Measurements from ENCODE around the gene OTOGL.

The OTOGL gene

GRCh38 chr12:80415466-80415865 is 316.1 kb downstream of the OTOGL start:
- no peak for DNase-seq
- no peak overlapping the region for H2AFZ ChIP-seq (ENCODE audit: low read length)
- H3K4me3 ChIP-seq (ENCODE audit: low read length) = no peak overlapping the region
- H4K20me1 ChIP-seq (ENCODE audit: insufficient read depth, low read length) = no peaks in the 10 kb centered on the region
- H3K9me3 ChIP-seq (replicated peaks; ENCODE audit: insufficient read depth, low read length) = no peaks in the 10 kb centered on the region
- no peaks in the 10 kb centered on the region for H3K79me2 ChIP-seq (ENCODE audit: low read length)
- H3K9me2 ChIP-seq (replicated peaks; ENCODE audit: insufficient read depth, low read length) = no peaks in the 10 kb centered on the region
- no peak overlapping the region for H3K9ac ChIP-seq (ENCODE audit: low read length)
- 0 out of 2 replicates have a peak, but pooled peaks cover 5% of the 10 kb centered on the region for H3K4me1 ChIP-seq (ENCODE audit: low read length)
- no peaks in the 10 kb centered on the region for H3K36me3 ChIP-seq (replicated peaks; ENCODE audit: insufficient read depth, low read length)
- H3K27me3 ChIP-seq (replicated peaks; ENCODE audit: insufficient read depth, low read length) = no peaks in the 10 kb centered on the region
- no peaks in the 10 kb centered on the region for H3F3A ChIP-seq (ENCODE audit: insufficient read depth, low read length)
- no peak overlapping the region for H3K4me2 ChIP-seq (ENCODE audit: low read depth, low read length)
- no peak overlapping the region for H3K27ac ChIP-seq (ENCODE audit: low read length)
- TF ChIP-seq EZH2 (optimal IDR thresholded peaks at IDR 0.05; ENCODE audit: low read depth, low read length) (no peak), EZH2phosphoT487 (IDR thresholded peaks at IDR 0.05; ENCODE audit: low read length) (no peak), CTCF (IDR thresholded peaks at IDR 0.05; ENCODE audit: low read length) (no peak)

- no peak overlapping the region for H3K27ac ChIP-seq (ENCODE audit: low read length)
- no peak overlapping the region for H2AFZ ChIP-seq (ENCODE audit: low read length)
- no peak overlapping the region for H3K4me2 ChIP-seq (ENCODE audit: low read depth, low read length)
- H3K36me3 ChIP-seq (replicated peaks; ENCODE audit: insufficient read depth, low read length) = no peaks in the 10 kb centered on the region
- H3K9me2 ChIP-seq (replicated peaks; ENCODE audit: insufficient read depth, low read length) = no peaks in the 10 kb centered on the region
- H3K4me1 ChIP-seq (ENCODE audit: low read length) = no peaks in the 10 kb centered on the region
- no peaks in the 10 kb centered on the region for H3K9me3 ChIP-seq (replicated peaks; ENCODE audit: insufficient read depth, low read length)
- H3K9ac ChIP-seq (ENCODE audit: low read length) = no peak overlapping the region
- no peak for DNase-seq
- TF ChIP-seq EZH2 (optimal IDR thresholded peaks at IDR 0.05; ENCODE audit: low read depth, low read length) = no peak
- no peak for TF ChIP-seq CTCF (IDR thresholded peaks at IDR 0.05; ENCODE audit: low read length)
- no peak for TF ChIP-seq EZH2phosphoT487 (IDR thresholded peaks at IDR 0.05; ENCODE audit: low read length)
- H3K4me3 ChIP-seq (ENCODE audit: low read length) = no peak overlapping the region
- H3F3A ChIP-seq (ENCODE audit: insufficient read depth, low read length) = no peaks in the 10 kb centered on the region
- H4K20me1 ChIP-seq (ENCODE audit: insufficient read depth, low read length) = no peaks in the 10 kb centered on the region
- no peaks in the 10 kb centered on the region for H3K27me3 ChIP-seq (replicated peaks; ENCODE audit: insufficient read depth, low read length)
- H3K79me2 ChIP-seq (ENCODE audit: low read length) = no peaks in the 10 kb centered on the region
These were observed 320.3 kb downstream of the OTOGL start for GRCh38 chr12:80419644-80420043.

- TF ChIP-seq CTCF (IDR thresholded peaks at IDR 0.05; ENCODE audit: low read length) = no peak
- TF ChIP-seq EZH2 (optimal IDR thresholded peaks at IDR 0.05; ENCODE audit: low read depth, low read length) = no peak
- no peak for TF ChIP-seq EZH2phosphoT487 (IDR thresholded peaks at IDR 0.05; ENCODE audit: low read length)
- DNase-seq = no peak
- Histone ChIP-seq H3K9me3 (replicated peaks; ENCODE audit: insufficient read depth, low read length) (no peaks in the 10 kb centered on the region), H3K27ac (ENCODE audit: low read length) (no peak overlapping the region), H3K9me2 (replicated peaks; ENCODE audit: insufficient read depth, low read length) (no peaks in the 10 kb centered on the region), H3K4me2 (ENCODE audit: low read depth, low read length) (no peak overlapping the region), H3K36me3 (replicated peaks; ENCODE audit: insufficient read depth, low read length) (no peaks in the 10 kb centered on the region), H3F3A (ENCODE audit: insufficient read depth, low read length) (no peaks in the 10 kb centered on the region), H3K4me3 (ENCODE audit: low read length) (no peak overlapping the region), H2AFZ (ENCODE audit: low read length) (no peak overlapping the region), H3K79me2 (ENCODE audit: low read length) (no peaks in the 10 kb centered on the region), H3K27me3 (replicated peaks; ENCODE audit: insufficient read depth, low read length) (no peaks in the 10 kb centered on the region), H3K9ac (ENCODE audit: low read length) (no peak overlapping the region), H4K20me1 (ENCODE audit: insufficient read depth, low read length) (no peaks in the 10 kb centered on the region), H3K4me1 (ENCODE audit: low read length) (no peaks in the 10 kb centered on the region)
These were observed 320.7 kb downstream of the OTOGL start for GRCh38 chr12:80420075-80420474.

Data from MM.1S (cell line).